GM21381 (cell line): ENCODE results near the gene PLA2G12A.

Experiments
- ATAC-seq: cut with Tn5 transposase; IDR thresholded peaks from one replicate; pipeline ENCODE4 v1.9.1; 2021; ENCODE audit warnings: mild to moderate bottlenecking, moderate library complexity; ENCODE audit not compliant: unreplicated experiment

The PLA2G12A gene

DNA sequence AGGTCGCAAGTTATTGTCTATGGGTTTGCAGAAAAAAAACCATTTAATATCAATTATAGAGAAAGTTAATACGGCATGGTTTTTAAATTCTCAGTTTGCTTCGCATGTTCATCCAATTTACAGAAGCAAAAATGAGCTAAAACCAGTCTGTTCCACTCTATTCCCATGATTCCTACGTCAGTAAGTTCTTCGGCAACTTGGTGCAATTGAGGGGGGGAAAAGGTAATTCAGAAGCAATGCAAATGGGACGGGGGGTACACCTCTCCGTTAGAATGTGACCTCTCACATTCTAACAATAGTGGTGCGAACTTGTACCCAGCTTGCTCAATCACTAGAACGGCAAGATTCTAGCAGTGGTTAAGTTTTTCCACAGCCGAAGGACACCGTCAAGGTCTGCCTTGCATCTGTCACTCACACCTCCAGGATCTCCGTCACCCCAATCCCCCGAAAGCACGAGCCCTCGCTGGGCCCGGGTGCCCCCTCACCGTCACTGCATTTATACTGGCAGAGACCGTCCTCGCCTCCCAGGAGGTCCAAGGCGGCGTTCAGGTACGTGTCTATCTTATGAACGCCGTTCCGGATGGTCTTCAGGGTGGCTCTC, 653 bp downstream of the PLA2G12A start:
- no peak for ATAC-seq

DNA sequence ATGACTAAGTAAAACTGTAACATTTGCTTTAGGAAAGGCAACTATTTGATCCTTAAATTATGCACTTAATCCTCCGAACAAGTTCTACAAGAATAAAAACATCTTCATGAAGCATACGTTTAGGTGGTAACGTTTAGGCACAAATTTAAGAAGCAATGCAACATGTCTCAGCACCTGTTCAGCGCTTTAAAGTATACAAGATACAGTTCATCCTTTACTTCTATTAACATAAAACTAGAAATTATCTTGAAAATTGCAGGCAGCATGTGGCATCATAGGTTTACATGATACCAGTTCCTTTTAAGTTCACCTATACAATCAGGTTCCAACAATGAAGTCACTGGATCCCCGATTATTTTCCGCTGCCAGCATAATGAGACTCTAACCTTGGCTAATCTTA, 1.5 kb downstream of the PLA2G12A start:
- ATAC-seq: no peak

DNA sequence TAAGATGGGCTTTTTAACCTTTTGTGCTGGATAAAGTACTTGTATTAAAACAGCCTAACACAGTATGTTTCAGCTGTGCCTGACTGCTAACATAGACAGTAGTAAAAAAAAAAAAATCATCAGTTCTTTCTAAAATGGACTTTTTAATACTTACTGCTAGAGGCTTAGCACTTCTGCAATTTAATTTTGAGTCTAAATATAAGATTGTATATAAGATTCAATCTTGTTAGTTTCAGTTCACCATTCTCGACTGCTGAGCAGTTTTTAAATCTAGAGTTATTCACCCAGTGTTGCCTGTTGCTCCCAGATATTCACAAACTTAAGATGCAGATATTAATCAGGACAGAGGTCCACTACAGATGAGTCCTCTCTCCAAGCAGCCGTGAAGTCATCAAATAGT, 6.8 kb downstream of the PLA2G12A start:
- no peak for ATAC-seq

DNA sequence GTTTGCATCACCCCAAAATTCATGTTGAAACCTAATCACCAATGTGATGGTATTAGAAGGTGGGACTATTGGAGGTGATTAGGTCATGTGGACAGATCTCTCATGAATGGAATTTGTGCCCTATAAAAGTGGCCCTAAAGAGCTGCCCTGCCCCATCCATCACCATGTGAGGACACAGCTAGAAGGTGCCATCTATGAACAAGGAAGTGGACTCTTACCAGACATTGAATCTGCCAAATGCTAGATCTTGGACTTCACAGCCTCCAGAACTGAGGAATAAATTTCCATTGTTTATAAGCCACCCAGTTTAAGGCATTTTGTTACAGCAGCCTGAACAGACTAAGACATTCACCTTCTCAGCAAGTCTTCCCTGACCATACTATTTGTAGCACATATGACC, 7.5 kb downstream of the PLA2G12A start:
- ATAC-seq: no peak

DNA sequence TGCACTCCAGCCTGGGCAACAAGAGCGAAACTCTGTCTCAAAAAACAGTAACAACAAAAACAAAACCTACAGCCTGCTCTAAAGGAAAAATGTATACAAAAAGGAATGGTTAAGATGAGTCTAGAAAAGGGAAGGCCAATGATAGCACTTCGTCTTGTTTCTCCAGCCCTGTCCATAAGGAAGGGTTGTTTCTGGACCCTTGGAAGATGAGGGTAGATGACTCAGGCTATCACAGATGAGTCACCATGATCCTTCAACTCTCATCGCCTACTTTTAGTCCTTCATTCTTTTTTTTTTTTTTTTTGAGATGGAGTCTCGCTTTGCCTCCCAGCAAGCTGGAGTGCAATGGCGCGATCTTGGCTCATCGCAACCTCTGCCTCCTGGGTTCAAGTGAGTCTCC, 8.8 kb downstream of the PLA2G12A start:
- no peak for ATAC-seq

DNA sequence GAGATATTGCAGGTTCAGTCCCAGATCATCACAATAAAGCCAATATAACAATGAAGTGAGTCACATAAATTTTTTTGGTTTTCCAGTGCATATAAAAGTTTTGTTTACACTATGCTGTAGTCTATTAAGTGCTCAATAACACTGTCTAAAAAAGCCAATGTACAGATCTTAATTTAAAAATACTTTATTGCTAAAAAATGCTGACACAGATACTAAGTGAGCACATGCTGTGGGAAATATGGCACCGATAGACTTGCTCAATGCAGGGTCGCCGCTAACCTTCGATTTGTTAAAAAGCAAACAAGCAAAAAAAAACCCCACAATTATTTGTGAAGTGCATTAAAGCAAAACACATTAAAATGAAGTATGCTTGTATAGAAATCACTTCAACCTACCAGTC, 10.3 kb downstream of the PLA2G12A start:
- no peak for ATAC-seq

DNA sequence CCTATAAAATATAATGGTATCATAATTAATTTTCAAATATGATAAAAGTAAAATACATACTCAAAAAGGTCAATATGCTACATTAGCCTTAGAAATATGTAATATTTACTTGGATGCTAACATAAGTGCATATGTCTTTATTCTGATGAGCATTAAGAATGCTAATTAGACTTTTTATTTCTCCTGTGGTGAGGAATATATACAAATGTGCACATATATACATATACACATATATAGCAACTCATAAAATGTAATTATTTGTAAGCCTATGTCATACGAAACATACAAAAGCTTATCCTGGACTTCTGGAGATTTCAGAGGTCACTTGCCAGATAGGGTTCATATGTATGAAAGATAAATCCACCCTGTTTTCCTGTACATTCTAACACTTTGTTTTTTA, 11.1 kb downstream of the PLA2G12A start:
- no peak for ATAC-seq

DNA sequence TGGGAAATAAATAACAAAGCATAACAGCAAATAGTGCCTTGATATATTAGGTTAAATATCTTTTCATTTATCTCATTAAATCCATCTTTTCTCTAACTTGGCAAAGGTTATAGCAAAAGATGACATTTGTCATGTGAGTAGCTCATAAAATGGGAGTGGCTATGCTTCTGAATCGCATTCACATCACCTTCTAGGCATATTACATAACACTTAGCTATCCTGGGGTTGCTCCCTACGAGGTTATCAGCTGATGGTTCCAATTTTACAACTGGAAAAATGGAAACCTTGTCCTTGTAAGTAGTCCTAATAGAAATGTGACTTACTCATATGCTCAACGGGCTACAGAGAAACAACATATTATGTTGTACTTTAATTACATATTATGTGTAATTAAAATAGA, 16.4 kb downstream of the PLA2G12A start:
- ATAC-seq: no peak

DNA sequence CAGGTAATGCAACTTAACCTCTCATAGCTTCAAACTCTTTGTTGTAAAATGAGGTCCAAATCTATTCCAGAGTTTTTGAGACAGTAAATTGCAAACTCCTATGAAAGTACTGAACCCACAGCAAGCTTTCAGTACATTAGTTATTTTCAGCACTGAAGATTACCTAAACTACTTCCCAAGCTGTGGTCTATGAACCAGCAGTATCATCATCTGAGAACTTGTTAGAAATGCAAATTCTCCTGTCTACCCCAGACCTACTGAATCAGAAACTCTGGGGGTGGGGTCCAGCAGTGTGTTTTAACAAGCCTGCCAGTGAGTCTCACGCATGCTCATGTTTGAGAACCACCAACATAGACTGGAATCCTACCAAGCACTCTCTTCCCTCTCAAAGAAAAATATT, 20.9 kb downstream of the PLA2G12A start:
- ATAC-seq: peak; percentile 85

DNA sequence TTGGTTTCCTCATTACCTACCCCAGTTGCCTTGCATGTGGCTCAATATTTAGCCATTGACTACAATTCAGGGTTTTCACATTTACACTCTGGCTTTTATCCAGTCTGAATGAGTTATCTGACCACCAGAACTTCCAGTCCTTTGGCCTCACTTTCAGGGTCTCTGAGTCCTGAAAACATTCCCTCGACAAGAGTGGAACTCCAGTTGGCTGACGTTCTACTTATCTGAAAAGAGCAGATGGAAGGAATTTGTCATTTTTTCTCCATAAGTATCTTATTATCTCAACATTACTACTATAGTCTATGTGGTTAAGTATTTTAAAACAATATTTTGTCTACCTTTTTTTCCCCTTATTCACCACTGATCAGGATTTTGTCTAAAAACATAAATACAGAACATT, 21.4 kb downstream of the PLA2G12A start:
- no peak for ATAC-seq

DNA sequence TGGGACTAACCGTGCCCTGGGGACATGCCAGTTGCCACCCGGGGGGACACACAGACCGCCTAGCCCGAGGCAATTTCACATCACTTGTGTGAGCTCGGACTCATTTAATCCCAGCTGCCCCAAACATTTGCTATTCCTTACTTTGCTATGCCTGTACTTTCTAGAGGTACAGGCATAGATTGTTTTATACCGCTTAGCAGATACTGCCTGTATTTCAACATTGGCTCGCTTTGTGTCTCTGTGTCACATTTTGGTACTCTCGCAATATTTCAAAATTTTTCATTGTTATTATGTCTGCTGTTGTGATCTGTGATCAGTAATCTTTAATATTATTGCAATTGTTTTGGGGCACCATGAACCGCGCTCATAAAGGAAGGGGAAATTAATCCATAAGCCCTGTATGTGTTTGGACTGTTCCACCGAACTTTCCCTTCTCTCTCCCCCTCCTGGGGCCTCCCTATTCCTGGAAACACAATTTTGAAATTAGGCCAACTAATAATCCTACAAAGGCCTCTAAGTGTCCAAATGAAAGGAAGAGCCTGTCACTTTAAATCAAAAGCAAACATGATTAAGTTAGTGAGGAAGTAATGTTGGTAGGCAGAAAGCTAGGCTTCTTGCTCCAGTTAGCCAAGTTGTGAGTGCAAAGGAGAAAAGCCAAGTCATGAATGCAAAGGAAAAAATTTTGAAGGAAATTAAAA, 26.1 kb downstream of the PLA2G12A start:
- no peak for ATAC-seq

DNA sequence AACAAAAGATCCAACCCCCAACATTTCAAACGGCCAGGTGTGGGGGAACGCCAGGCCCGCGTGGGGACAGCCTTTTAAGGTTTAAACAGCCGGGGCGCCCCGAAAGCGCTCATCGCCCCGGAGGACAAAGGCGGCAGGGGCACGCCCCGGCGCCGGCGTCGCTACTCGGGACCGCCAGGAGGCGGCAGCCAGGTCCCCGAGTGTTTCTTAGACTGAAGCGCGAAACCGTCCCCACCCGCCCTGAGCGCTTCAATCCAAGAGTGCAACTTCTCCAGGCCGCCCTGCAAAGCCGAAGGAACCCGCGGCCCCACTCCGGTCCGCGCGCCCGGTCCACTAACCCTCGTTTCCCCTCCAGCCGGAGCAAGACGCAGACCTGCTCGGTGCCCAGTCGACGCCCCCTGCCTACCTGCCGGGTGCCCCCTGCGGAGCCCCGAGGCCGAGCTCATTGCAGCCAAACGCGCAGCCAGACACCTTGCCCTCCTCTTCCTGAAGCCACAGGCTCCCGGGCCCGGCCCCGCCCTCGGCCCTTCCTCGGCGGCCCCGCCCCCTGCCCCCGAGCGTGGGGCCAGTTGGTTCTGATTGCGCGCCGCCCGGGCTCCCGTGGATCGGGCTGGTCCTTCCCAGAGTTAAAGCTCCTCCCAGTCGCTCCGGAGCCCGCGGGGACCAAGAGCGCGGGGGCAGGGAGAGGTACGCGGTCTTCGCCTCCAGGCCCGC, 26.8 kb downstream of the PLA2G12A start, which contains the start of gene CASP6:
CASP6 (minus strand) TSS at position 496 of the 714 bp plus-strand sequence; CDS start at position 446, 50 bp downstream.
- ATAC-seq: peak; percentile 78

DNA sequence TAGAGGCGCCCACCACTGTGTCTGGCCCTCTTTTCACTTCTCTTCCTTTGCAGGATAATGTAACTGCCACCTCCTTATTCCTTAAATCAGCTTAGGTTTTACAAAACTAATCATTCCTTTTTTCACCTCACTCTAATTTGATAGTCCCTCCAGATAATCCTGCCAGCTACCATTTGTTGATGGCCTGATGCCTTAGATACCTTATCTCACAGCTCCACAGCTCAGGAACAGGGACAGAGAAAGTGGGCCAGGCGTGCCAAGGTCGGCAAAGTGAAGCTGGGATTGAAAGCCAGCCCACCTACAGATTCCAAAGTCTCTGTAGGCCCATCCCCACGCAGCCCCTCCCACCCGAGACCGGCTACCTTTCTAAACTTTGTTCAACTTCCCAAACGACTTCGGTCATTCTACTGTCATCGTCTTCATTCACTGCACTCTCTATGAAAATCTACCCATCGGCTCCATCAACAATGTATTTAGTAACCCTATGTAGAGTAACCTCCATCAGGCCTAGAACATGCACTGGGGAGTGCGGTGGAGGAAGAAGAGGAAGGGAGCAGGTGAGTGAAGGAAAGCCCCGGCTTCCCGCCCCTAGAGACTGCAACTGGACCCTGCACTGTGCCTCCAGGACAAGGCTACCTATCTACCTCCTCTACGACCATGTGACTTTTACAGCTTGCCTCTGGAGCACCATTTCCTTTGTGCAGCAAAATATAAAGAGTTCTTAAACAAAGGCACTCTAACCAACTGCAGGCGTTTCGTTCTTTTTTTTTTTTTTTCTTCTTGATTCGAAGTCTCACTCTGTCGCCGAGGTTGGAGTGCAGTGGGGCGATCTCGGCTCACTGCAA, 28.1 kb downstream of the PLA2G12A start:
- ATAC-seq: no peak

DNA sequence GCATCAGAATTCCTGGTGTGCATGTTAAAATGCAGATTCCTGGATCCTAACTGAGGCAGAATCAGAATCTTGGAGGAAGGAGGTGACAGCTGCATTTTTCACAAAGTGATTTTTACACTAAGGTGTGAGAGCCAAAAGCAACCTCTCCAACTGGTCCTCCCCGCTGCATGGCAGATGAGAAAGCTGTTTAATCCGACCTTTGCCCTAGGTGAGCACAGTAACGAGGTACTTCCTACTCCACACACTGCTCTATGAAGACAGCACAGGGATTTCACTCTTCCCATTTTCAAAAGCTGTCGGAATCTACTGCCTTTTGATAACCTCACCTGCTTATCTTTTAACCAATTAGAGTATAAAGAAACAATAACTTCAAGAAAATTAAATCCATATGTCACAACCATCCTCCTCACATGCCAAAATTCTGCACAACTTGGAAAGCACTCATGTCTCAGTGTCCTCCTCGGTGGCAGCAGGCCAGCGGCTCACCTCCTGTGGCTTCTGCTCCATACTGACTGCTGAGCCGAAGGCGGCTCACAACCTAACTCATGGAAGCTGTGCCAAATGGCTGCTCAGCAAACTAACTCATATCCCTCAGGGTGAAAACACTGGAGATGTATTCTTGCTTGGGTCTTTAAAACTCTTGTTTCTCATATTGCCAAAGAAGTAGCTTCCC, 30.2 kb downstream of the PLA2G12A start:
- ATAC-seq: no peak

DNA sequence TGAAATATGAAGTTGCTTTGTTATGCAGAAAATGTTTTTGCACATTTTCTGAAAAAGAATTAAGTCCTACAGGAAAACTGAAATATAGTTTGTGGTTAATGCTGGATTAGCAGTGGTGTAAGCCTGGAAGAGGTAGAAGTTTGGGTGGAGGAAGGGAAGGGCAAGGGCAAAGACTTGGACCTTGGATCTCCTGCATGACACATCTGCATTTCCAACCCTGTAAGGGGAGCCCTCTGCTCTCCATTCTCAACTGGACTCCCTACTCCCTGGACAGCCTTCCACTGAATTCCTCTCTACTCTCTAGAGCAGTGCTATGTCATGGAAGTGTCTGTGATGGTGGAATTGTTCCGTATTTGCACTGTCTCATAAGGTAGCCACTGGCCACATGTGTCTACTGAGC, 31.2 kb downstream of the PLA2G12A start:
- ATAC-seq: no peak

DNA sequence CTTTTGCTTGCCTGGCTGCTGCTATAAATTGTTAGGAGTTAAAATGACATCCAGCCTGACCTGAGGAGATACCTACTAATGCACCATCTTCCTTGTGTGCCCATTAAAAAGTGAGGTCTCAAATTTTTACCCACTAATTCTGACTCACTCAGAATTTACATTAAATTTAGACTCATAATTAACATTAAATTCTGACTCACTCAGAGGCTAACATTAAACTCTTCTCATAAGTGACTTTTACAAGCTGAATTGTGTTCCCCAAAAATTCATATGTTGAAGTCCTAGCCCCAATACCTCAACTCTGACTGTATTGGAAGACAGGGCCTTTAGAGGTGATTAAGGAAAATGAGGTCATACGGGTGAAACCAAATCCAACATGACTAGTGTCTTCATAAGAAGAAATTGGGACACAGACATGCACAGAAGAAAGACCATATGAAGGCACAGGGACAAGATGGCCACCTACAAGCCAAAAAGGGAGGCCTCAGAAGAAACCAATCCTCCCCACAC, 38.4 kb downstream of the PLA2G12A start:
- no peak for ATAC-seq

DNA sequence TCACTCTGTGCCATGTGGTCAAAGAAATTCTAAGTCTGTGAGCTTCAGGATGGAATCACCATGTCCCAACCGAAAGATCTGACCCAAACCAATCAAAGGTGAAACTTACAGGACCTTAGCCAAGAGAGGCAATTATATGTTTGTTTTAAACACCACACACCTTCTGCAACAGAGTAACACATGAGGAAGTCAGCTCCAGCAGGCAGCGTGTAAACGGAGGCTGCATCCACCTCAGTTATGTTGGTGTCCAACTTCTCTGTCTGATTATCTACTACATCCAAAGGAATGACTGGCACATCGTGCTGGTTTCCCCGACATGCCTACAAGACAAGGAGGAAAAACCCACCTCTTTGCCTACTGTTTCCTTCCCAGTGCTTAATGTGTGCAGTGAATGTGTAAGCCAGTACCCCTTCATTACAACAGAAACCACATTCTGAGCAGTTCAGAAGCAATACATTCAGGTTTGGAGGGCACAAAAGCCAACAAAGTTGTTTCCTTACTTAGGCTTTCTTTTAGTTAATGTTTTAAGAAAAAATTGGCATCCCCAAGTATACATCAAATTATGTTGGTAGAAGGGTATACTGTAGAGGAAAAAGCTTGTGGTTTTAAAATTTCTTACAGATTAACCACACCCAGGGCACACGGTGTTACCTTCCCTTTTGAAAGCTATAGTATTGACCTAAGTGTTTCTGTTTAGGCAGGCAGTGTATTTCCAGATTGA, 39.0 kb downstream of the PLA2G12A start:
- ATAC-seq: peak; percentile 96

DNA sequence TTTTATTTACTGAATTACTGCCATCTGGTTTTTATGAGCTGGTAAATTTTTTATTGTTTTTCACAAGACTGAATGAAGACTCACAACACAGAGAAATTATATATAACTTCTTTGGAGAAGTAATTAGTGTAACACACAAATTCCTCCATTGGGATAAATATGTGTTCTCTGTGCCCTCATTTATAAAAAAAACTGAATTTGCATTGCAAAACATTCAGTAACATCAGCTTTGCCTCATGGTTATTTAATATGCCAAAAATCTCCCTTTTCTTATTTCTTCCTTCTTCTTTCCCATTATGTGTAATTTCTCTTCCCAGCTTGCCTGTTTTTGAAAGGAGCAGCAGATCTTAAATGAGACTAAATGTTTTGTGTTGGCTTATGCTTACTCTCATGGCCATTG, 45.1 kb downstream of the PLA2G12A start:
- no peak for ATAC-seq

DNA sequence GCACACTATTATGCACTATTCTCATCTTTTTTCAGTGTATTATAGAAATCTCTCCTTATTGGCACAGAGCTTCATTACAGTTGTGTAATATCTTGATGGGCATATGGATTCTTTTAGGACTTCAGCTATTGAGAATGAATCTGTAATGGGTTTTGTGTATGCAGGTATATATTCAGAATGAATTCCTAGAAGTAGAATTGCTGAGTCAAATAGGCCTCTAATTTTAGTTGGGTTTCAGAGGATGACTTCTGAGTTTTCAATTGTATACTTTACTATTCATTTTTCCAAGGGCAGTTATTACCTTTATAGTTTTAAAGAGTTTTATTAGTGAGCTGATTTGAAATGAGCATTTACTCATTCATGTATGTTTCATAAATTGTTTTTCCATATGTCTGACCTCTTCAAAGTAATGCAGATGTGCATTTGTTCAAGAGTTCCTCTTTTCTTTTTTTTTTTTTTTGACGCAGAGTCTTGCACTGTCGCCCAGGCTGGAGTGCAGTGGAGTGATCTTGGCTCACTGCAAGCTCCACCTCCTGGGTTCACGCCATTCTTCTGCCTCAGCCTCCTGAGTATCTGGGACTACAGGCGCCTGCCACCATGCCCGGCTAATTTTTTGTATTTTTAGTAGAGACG, 46.1 kb downstream of the PLA2G12A start:
- no peak for ATAC-seq
